ENCODE results near the gene OMD. TPM values are rescaled to one million over a fixed set of nuclear protein-coding genes. Genes with fewer than 3 reads are reported as not detected.

OMD gene
- not detected in 5 replicates for total RNA-seq (2022; extraction: Qiagen RNA extraction; ENCODE audit: low read depth)

GRCh38 chr9:92424340-92424739 is at the start of gene OMD:
Gene OMD (minus strand): TSS chr9:92424471. CDS start chr9:92417558, 6,913 bp downstream.

GRCh38 chr9:92404042-92404836 is 20.0 kb downstream of the OMD start, which contains the start of gene OGN:
Gene OGN (minus strand): TSS chr9:92404578. CDS start chr9:92403407, 1,171 bp downstream.

Other genes with a start within 250 kb of the OMD start
- gene IARS1, start 130.8 kb downstream of the OMD start, total RNA-seq (2022; extraction: Qiagen RNA extraction; ENCODE audit: low read depth): 106 to 124 TPM (median 111 TPM) in 5 replicates
- gene NOL8, start 99.1 kb downstream of the OMD start, total RNA-seq (2022; extraction: Qiagen RNA extraction; ENCODE audit: low read depth): 30.3 to 36.3 TPM (median 33.2 TPM) in 5 replicates
- gene CENPP, start 98.5 kb downstream of the OMD start, total RNA-seq (2022; extraction: Qiagen RNA extraction; ENCODE audit: low read depth): 5.3 to 9.9 TPM (median 6.8 TPM) in 5 replicates
- gene OGN, start 19.9 kb downstream of the OMD start, total RNA-seq (2022; extraction: Qiagen RNA extraction; ENCODE audit: low read depth): not detected in 5 replicates
- not detected in 5 replicates for gene ASPN, start 58.0 kb upstream of the OMD start, total RNA-seq (2022; extraction: Qiagen RNA extraction; ENCODE audit: low read depth)
- gene ECM2, start 111.5 kb upstream of the OMD start, total RNA-seq (2022; extraction: Qiagen RNA extraction; ENCODE audit: low read depth): 0.12 to 0.29 TPM (median 0.19 TPM) in 5 replicates
- 14.0 to 16.0 TPM (median 15.7 TPM) in 5 replicates for gene IPPK, start 245.7 kb upstream of the OMD start, total RNA-seq (2022; extraction: Qiagen RNA extraction; ENCODE audit: low read depth)